ENCODE results near the gene LGALS3.

The LGALS3 gene

GRCh38 chr14:55111122-55111708 lies 17.8 kb upstream of the LGALS3 start:
- no peak for TF ChIP-seq CREB1 (IDR thresholded peaks at IDR 0.05; ENCODE audit: low read depth)
- no peak for TF ChIP-seq MAX (IDR thresholded peaks at IDR 0.05)
- no peak for TF ChIP-seq USF1 (IDR thresholded peaks at IDR 0.05)
- no peak for TF ChIP-seq NFIC (IDR thresholded peaks at IDR 0.05)

- TF ChIP-seq TAF1 (IDR thresholded peaks at IDR 0.05; ENCODE audit: low read depth) = no peak
- no peak for TF ChIP-seq USF1 (IDR thresholded peaks at IDR 0.05)
- no peak for TF ChIP-seq CEBPB (IDR thresholded peaks at IDR 0.05)
- TF ChIP-seq ZBTB7A (IDR thresholded peaks at IDR 0.05; ENCODE audit: low read depth) = no peak
- no peak for TF ChIP-seq EGR1 (IDR thresholded peaks at IDR 0.05)
- TF ChIP-seq REST (IDR thresholded peaks at IDR 0.05; ENCODE audit: low read depth) = no peak
- TF ChIP-seq EP300 (IDR thresholded peaks at IDR 0.05; ENCODE audit: borderline replicate concordance) = no peak
- no peak for TF ChIP-seq TCF12 (IDR thresholded peaks at IDR 0.05; ENCODE audit: low read depth)
- no peak for TF ChIP-seq CREB1 (IDR thresholded peaks at IDR 0.05; ENCODE audit: low read depth)
- TF ChIP-seq RAD21 (IDR thresholded peaks at IDR 0.05; ENCODE audit: low read depth) = no peak
- no peak for TF ChIP-seq YY1 (IDR thresholded peaks at IDR 0.05; ENCODE audit: low read depth)
- TF ChIP-seq TEAD4 (IDR thresholded peaks at IDR 0.05) = no peak
- TF ChIP-seq NFIC (IDR thresholded peaks at IDR 0.05) = no peak
- TF ChIP-seq FOXM1 (IDR thresholded peaks at IDR 0.05; ENCODE audit: borderline replicate concordance, low read depth) = no peak
- no peak for TF ChIP-seq MAX (IDR thresholded peaks at IDR 0.05)
Observed at GRCh38 chr14:55114720-55115119, 14.3 kb upstream of the LGALS3 start.

- TF ChIP-seq RAD21 (IDR thresholded peaks at IDR 0.05; ENCODE audit: low read depth) (no peak), EGR1 (IDR thresholded peaks at IDR 0.05) (no peak), TAF1 (IDR thresholded peaks at IDR 0.05; ENCODE audit: low read depth) (no peak), TEAD4 (IDR thresholded peaks at IDR 0.05) (no peak), FOXM1 (IDR thresholded peaks at IDR 0.05; ENCODE audit: borderline replicate concordance, low read depth) (no peak), CREB1 (IDR thresholded peaks at IDR 0.05; ENCODE audit: low read depth) (no peak), YY1 (IDR thresholded peaks at IDR 0.05; ENCODE audit: low read depth) (no peak), REST (IDR thresholded peaks at IDR 0.05; ENCODE audit: low read depth) (no peak), EP300 (IDR thresholded peaks at IDR 0.05; ENCODE audit: borderline replicate concordance) (no peak), ZBTB7A (IDR thresholded peaks at IDR 0.05; ENCODE audit: low read depth) (no peak), NFIC (IDR thresholded peaks at IDR 0.05) (no peak), CEBPB (IDR thresholded peaks at IDR 0.05) (no peak), TCF12 (IDR thresholded peaks at IDR 0.05; ENCODE audit: low read depth) (no peak), MAX (IDR thresholded peaks at IDR 0.05) (no peak), USF1 (IDR thresholded peaks at IDR 0.05) (no peak)
Observed at GRCh38 chr14:55115460-55115859, 13.6 kb upstream of the LGALS3 start.

DNA sequence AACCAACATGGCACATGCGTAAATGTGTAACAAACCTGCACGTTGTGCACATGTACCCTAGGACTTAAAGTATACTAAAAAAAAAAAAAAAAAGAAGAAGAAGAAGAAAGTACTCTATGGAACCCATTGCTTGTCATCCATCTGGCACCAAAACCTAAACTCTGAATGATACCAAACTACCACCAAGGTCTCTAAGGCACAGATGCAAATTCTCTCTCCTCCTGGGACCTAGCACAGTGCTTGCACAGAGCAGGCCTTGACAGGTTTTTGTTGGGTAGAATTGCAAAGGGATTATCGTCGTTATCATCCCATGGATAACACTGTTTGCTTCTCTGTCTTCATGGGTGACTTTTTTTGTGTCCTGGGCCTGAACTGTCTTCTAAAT lies 13.2 kb upstream of the LGALS3 start:
- no peak for TF ChIP-seq RAD21 (IDR thresholded peaks at IDR 0.05; ENCODE audit: low read depth)
- no peak for TF ChIP-seq REST (IDR thresholded peaks at IDR 0.05; ENCODE audit: low read depth)
- TF ChIP-seq MAX (IDR thresholded peaks at IDR 0.05) = no peak
- no peak for TF ChIP-seq CREB1 (IDR thresholded peaks at IDR 0.05; ENCODE audit: low read depth)
- TF ChIP-seq NFIC (IDR thresholded peaks at IDR 0.05) = no peak

Data from Ishikawa (cell line).